ENCODE measurements around the gene CYP21A2.
"Not testable (repeated sequence)": the region's sequence is repeated elsewhere in the genome, so short reads cannot be mapped to it uniquely, and the experiment has no call there.

- TF ChIP-seq, protein P1, sequence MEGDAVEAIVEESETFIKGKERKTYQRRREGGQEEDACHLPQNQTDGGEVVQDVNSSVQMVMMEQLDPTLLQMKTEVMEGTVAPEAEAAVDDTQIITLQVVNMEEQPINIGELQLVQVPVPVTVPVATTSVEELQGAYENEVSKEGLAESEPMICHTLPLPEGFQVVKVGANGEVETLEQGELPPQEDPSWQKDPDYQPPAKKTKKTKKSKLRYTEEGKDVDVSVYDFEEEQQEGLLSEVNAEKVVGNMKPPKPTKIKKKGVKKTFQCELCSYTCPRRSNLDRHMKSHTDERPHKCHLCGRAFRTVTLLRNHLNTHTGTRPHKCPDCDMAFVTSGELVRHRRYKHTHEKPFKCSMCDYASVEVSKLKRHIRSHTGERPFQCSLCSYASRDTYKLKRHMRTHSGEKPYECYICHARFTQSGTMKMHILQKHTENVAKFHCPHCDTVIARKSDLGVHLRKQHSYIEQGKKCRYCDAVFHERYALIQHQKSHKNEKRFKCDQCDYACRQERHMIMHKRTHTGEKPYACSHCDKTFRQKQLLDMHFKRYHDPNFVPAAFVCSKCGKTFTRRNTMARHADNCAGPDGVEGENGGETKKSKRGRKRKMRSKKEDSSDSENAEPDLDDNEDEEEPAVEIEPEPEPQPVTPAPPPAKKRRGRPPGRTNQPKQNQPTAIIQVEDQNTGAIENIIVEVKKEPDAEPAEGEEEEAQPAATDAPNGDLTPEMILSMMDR (conservative IDR thresholded peaks at IDR 0.05 in 1 of 2, IDR thresholded peaks at IDR 0.05 in 1 of 2; ENCODE audit: extremely low read depth in 1 of 2, insufficient read depth in 1 of 2, low read depth in 1 of 2, low read length in 2 of 2) = not testable (repeated sequence)
- TF ChIP-seq EZH2 (IDR thresholded peaks at IDR 0.05; ENCODE audit: borderline replicate concordance, low read length) = not testable (repeated sequence)
Measured at GRCh38 chr6:32041050-32041321, 2.8 kb downstream of the CYP21A2 start.

Data from mammary epithelial cell (primary cell).